LHCN-M2 (cell line): Measurements from ENCODE around the gene SPATA25. TPM values are rescaled to one million over a fixed set of nuclear protein-coding genes. Genes with fewer than 3 reads are reported as not detected.
A peak's percentile ranks its signal among the peaks of the same experiment; 100 is the strongest.
"Not testable (repeated sequence)": the region's sequence is repeated elsewhere in the genome, so short reads cannot be mapped to it uniquely, and the experiment has no call there.

Experiments
- DNase-seq: peaks from one replicate; pipeline ENCODE4 v3.0.0-alpha.2; 2012; ENCODE audit warnings: low read depth
- total RNA-seq: library from RNA; depleted of rRNA; stranded (reverse); fragments of >200 nt; gene quantifications from 2 replicates; pipeline ENCODE4 v1.2.3, GENCODE V29; 2014

Gene SPATA25
- total RNA-seq, 1 experiment from 2014 or later = 0.69 TPM

DNA sequence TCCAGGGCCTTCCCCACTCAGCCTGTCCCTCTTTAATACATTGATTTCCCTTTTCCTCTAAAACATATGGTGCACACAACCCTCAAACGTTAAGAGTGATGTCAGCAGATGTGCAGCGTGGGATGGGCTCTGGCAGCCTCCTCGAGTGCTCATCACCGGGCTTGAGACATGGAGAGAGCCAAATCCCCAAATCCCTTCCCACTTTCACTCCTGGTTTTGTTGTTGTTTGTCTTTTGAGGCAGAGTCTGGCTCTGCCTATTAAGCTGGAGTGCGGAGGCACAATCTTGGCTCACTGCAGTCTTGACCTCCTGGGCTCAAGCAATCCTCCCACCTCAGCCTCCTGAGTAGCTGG is 30.3 kb upstream of the SPATA25 start:
- DNase-seq = peak; percentile 75

DNA sequence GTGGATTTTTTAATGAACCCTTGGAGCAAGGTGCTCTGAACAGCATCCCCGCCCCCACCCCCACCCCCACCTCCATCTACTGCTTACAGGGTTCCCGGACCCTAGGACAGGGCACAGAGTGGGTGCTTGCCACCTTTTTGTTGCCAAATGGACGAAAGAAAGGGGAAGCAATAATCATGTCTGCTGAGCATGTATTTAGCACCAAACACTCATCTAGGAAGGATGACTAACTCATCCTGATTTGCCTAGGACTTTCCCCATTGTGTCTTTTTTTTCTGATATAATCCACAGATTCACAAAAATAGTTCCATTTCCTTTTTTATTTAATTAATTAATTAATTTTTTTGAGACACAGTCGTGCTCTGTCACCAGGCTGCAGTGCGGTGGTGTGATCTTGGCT is 25.7 kb upstream of the SPATA25 start:
- DNase-seq = no peak

DNA sequence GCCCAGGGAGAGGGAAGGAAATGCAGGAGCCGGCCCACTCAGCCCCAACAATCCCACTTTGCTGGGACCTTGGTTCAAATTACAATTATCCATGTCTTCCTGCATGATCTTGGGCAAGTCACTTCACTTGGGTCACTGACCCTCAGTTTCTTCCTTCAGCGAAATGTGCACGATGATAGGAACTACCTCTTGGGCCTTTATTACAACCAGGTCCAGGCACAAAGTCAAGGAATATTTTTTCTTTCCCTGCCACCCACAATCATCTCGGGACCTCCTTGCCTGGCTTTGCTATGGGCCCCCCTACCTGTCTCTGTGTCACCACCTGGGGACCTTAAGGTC is 24.9 kb upstream of the SPATA25 start:
- DNase-seq = no peak

DNA sequence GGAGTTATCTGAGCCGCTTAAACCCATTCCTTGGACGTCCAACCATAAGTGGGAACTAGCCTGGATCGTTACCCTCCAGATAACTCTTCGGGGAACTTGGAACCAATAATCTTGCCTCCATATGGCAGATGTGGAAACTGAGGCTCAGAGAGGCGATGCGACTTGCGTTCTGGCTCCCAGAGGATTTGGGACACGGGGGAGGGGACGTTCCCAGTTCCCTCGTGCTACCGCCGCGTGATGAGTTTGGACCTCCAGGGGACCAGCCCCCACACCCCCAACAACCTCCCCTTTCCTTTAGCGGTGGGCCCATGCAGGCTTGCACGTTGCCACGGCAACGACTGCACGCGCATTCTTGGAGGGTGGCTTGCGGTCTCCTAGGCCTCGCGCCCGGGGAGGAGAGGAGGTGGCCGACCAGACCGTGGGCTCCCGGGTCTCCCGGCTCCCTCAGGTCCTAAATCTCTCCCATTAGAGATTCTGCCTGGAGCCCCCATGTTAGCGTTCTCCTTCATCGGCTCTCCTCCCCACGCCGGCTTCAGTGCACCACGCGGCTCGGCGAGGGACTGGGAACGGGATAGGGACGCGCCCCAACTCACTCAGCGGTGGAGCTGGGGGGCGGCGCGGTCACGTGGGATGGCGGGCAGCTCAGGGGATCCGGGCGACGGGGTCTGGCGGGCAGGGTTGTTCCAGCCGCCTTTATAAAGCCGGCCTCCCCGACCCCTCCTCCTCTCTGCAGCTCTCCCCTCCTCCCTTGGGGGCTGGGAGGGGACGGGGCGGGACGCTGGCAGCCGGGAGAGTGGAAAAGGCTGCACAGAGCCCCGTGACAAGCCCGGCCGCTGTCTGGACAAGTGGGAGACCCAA is 24.3 kb upstream of the SPATA25 start, which contains the start of gene PLTP:
Gene PLTP (minus strand): TSS at position 670 of the 858 bp plus-strand sequence. CDS start 703 bp downstream, outside the sequence.
- peak; percentile 32 for DNase-seq

DNA sequence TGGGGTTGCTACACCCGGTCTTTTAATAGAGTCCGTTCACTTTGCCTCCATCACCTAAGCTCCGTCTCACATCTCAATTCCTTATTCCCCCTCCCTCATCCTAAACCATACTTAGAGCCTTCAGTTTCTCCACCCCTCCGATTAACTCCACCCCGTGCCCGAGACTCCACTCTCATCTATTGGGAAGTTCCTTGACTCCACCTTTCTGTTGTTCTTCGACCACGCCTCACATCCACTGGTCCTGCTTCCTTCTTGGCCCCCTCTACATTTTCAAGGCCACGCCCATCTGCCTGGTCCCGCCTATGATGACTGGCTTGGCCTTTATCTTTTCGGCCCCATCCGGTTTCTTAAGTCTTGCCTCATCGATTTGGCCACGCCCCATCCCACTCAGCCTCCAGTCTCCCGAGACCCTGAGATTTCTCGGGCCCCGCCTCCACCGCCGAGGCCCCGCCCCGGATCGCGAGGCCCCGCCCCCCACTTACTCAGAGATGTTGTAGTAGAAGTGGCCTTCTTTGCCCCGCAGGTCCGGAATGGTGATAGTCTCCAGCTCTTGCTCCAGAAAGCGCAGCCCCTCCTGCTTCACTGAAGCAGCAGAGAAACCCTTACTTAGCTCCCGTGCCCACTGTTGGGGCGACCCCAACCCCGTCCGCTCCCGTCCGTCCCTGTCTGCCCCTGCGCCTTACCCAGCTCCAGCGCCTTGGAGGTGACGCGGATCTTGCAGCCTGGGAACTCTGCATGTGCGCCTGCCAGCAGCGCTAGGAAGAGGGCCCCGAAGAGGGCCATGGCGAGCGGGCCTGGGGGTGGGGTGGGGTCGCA is 23.5 kb upstream of the SPATA25 start:
- peak; percentile 91 for DNase-seq

DNA sequence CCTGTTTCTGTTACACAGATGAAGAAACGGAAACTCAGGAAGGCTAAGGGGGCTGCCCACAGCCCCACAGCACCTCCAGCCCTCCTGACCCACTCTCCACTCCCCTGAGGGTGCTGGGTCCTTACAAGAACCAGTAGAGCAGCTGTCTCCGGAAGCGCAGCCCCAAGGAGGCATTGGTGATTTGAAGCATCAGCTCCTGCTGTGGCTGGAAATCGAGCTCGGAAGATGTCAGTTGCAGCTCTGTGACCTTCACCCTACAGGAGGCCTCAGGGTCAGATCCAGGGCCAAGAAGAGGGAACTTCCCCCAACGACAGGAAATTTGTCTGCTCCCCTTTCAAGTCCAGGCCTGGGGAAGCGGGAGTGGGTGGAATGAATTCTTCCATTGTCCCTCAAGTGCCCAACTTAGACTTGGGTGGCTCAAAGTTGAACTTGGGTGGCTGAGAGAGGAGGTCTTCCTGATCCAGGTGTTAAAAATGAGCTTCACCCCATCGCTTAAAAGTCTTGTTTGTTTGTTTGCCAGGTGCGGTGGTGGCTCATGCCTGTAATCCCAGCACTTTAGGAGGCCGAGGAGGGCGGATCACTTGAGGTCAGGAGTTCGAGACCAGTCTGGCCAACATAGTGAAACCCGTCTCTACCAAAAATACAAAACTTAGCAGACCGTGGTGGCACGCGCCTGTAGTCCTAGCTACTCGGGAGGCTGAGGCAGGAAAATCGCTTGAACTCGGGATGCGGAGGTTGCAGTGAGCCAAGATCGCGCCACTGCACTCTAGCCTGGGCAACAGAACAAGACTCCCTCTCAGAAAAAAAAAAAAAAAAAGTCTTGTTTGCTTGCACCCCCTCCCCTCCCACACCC is 22.6 kb upstream of the SPATA25 start:
- DNase-seq = no peak

DNA sequence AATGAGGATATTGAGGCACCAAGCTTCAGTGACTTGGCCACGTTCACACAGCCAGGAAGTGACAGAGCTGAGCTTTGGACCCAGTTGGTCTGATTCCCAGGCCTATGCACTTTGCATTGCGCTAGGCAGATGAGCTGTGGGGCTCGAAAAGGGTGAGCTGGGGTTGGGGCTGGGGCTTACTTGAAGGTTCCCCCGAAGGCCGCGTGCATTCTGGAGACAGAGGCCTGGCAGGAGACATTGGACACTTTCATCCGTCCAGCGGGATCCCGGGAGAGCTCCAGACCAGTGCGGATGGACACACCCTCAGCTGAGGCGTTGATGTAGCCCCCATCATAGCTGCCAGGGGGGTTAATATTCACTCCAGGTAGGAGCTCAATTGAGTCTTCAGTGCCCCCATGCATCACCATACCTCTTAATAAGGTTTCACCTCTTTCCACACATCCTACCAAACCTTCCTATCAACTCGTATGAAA is 21.9 kb upstream of the SPATA25 start:
- no peak for DNase-seq

DNA sequence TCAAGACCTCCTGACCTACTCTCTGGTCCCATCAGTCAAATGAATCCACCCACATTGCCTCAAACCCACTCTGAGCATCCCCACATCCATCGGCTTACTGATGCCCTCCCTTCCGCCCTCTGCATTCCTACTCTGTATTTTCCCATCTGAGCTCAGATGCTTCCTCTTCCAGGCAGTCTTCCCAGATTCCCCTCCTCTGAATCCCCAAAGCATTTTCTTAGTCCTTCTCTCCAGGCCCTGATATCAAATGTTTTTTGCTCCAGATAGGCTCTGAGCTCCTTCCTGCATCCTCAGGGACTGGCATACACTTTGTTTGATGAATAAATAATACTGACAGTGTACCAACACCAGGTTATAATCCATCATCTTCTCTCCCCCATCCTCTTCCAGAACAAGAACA is 20.7 kb upstream of the SPATA25 start:
- no peak for DNase-seq

DNA sequence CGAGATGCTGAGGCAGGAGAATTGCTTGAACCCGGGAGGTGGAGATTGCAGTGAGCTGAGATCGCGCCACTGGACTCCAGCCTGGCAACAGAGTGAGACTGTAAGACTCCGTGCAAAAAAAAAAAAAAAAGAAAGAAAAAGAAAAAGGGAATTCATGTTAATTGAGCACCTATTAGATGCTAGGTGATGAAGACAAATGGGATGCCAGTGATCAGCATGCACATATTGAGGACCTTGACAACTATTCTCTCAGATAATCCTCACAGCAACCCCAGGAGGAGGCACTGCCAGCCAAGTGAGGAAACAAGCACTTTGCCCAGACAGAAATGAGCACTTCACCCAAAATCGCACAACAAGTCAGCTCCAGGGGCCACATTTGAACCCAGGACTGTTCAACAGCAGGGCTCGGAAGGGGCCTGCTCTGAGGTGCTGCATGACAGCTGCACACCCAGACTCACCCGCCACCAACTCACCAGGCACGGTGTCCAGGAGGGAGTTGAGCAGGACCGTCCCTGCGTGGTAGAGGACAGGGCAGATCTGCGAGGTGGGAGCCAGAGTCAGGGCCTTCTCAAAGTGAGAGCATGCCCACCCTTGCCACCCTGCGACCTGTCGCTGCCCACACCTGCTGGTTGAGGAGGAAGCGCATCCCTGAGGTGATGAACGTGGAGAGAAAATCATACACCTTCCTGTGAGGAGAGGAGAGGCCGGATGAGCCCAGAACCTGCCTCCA is 20.0 kb upstream of the SPATA25 start:
- no peak for DNase-seq

DNA sequence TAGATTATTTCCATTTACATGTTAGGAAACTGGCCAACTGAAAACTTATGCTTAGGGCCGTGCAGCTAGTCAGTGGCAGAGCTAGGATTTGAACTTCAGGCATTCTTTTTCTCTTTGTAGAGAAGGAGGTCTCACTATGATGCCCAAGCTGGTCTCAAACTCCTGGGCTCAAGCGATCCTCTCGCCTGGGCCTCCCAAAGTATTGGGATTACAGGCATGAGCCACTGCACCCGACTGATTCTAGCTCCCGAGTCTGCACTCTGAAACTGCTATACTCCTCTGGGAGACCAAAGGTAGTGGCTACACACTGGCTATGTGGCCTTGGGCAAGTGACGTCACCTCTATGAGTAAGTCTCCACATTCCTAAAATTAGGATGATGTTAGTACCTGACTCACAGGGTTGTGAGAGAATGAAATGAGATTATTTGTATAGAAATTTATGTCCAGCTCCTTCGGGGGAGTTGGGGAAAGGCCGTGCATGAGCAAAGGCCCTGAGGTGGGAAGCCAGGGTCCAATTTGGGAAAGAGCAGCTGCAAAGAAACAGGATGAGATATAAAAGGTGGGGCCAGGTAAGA is 18.2 kb upstream of the SPATA25 start:
- DNase-seq = peak; percentile 34

DNA sequence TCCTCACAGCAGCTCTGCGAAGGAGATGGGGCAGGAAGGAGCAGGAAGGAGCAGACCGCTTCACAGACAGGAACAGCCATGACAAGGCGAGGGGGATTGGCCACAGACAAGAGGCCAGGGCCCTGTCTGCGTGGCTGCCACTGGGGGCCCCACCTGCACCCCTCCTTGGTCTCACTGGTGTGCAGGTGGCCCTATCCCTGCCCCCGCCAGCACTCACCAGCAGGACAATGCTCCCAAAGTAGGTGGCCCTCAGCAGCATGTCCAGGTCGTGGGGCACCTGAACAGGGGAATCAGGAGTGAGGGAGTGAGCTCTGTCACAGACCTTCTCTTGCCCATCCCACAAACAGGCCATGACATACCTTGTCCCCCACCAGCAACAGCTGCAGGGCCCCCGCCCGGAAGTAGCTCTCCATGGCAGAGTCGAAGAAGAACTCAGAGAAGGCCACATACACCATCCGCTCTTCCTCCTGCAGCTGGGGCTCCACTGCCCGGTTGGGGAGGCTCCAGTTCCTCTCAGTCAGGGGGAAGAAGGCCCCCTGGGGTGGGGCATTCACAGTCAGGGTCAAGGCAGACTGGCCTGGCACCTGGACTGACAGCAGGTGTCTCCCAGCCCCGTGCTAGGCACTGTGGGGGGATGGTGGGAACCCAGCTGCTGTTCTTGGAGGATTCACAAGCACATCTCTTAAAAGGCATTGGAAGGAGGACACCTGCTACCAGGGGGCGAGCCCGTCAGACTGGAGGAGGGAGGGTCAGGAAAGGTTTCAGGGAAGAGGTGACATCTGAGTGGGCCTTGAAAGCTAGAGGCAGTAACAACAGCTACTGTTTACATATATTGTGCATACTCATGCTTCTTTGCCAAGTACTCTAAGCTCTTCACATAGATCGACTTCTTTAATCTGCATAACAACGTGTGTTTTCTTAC is 17.4 kb upstream of the SPATA25 start:
- no peak for DNase-seq

DNA sequence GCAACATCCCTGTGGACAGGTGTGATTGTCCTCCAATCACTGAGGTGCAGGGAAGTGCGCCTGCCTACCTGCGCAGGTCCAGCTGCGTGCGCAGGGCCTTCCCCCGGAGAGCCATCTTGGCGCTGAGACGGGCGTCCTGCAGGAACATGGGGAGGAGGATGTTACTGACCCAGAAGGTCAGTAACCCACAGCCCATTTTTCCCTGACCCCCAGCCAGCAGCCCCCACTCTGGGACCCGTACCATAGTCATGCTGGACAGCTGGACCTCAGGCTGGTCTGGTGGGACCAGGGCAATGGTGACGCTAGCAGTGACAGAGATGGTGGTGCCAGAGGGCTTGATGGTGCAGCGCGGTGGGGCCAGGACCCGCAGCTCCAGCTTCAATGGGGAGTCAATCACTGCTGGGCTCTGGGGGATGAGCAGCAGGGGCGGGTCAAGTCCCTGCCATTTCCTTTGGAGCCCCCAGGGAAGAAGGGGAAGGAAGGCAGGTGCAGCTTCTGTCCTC is 14.8 kb upstream of the SPATA25 start:
- DNase-seq = no peak

DNA sequence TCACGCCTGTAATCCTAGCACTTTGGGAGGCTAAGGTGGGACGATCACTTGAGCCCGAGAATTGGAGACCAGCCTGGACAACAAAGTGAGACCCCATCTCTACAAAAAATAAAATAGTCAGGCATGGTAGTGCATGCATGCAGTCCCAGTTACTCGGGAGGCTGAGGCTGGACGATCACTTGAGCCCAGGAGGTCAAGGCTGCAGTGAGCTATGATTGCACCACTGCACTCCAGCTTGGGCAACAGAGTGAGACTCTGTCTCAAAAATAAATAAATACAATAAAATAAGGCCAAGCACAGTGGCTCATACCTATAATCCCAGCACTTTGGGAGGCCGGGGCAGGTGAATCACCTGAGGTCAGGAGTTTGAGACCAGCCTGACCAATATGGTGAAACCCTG is 13.9 kb upstream of the SPATA25 start:
- DNase-seq = not testable (repeated sequence)

DNA sequence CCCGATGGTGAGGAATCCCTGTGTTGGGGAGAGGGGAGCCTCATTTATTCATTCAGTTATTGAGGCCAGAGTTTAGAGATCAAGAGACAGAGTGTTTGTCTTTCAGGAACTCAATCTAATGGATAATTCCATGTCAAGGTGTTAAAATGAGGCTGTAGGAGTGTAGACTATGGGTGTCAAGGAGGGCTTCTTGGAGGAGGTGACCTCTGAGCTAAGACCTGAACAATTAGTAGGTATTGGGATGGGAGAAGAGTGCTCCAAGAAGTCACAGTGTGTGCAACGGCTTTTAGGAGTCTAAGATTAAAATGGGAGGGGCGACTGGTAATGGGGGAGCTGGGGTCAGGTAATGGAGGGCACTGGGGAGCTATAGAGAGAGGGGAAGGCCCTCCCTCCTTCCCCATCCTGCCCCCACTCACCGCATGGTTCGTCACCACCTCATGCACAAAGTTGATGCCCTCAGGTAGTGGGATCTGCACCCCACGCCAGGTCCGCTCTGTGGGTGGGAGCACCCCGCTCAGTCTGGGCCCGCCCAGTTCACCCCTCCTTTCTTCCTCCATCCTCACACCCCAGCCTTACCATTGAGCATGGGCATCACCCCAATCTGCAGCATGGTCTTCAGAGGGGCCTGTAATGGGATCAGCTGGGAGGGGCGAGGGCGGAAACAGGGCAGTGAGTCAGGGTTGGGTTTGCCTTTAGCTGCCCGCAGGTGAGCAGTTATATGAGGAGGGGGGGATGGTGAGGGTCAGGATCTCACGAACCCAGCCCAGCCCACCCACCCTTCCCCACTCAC is 11.8 kb upstream of the SPATA25 start:
- no peak for DNase-seq

DNA sequence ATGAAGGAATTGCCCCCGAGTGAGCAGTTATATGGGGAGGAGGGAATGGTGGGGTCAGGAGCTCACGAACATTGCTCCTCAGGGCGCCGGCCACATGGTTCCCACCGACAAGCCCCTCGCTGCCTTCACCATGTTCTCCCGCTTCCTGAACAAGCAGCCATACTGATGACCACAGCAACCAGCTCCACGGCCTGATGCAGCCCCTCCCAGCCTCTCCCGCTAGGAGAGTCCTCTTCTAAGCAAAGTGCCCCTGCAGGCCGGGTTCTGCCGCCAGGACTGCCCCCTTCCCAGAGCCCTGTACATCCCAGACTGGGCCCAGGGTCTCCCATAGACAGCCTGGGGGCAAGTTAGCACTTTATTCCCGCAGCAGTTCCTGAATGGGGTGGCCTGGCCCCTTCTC is 10.9 kb upstream of the SPATA25 start:
- DNase-seq = no peak

DNA sequence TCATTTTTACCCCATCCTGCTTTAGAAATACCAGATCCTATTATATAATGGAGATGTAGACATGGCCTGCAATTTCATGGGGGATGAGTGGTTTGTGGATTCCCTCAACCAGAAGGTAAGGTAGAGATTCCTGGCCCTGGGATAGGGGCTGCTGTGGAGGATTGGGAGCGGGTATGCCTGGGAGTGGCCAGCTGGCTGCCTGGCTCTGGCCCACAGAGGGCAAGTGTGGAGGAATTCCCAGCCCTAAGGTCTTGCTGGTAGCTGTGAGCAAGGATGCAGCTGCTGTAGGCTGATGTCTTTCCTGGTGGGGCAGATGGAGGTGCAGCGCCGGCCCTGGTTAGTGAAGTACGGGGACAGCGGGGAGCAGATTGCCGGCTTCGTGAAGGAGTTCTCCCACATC is 10.3 kb upstream of the SPATA25 start:
- no peak for DNase-seq

DNA sequence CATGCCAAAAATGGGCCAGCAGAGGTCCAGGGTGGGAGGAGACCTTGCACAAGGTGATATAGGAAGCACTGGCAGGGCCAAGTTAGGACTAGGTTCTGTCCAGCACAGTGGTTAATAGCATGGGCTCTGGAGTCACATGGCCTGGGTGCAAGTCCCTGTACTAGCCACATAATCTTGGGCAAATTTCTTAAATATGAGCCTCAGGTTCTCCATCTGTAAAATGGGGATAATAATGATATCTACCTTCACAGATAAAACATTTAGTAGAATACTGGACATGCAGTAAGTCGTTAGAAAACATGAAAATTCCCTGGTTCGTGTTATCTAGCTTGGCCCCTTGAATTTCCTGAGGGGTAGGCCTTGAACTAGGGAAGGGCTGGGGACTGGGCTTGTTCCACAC is 9.9 kb upstream of the SPATA25 start:
- no peak for DNase-seq

DNA sequence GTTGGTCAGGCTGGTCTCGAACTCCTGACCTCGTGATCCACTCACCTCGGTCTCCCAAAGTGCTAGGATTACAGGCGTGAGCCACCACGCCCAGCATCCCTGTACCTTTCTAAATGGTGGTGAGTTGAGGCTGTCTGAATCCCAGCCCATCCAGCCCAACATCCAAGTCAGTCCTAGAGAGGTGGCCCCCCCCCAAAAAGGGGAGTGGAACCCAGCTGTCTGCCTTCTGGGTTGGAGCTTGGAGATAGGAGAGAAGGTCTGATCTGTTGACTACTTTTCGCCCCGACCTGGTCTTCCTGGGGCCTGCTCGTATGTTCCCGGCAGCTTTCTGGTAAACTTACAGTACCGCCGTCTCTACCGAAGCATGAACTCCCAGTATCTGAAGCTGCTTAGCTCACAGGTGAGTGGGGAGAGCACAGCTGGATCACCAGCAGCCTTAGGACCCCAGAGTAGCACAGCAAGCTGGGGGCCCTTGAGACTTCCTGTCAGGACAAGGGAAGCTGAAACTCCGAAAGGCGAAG is 9.3 kb upstream of the SPATA25 start:
- no peak for DNase-seq
